HepG2 (cell line): ENCODE measurements around the gene CSNK1D. TPM values are rescaled to one million over a fixed set of nuclear protein-coding genes. Genes with fewer than 3 reads are reported as not detected.

Experiments used
- ATAC-seq: fragments of 200-7000 bp; cut with Tn5 transposase; 3 replicates; pipeline ENCODE4 v1.9.1; 2020; ENCODE audit warnings: mild to moderate bottlenecking, moderate library complexity
- BruUV-seq: library from RNA; stranded (reverse); fragments of 400-500 nt; replicated peaks from 2 replicates; lab custom pipeline; 2021; lab: Mats Ljungman, UMichigan
- CTCF ChIA-PET: fragments of 300-600 bp; formaldehyde crosslinking; extraction: SDS; loops from one replicate; lab custom pipeline; 2021; ENCODE audit warnings: low total read pairs, inconsistent platforms, low intra/inter-chr PET ratio; lab: Yijun Ruan, JAX
- POLR2A ChIA-PET: fragments of 350-600 bp; sonication (Branson Sonifier 250); formaldehyde crosslinking; loops from one replicate; lab custom pipeline; 2020; ENCODE audit warnings: antibody characterized with exemption, inconsistent platforms; lab: Yijun Ruan, JAX
- DNase-seq: peaks from one replicate; pipeline ENCODE4 v3.0.0-alpha.2; 2015; ENCODE audit warnings: low spot score
- FAIRE-seq: peaks from 3 replicates; lab custom pipeline; 2011; peaks lifted over from hg19 to GRCh38; lab: Jason Lieb, UNC
- H2AFZ ChIP-seq: one replicate; pipeline ENCODE4 v1.6.1; 2011; ENCODE audit warnings: low read length, inconsistent platforms
- H3K27ac ChIP-seq: fragments of 300-600 bp; 3 replicates; pipeline ENCODE4 v1.8.0; 2011; ENCODE audit warnings: mixed run types, mild to moderate bottlenecking, mixed read lengths, low read length, inconsistent platforms; ENCODE audit not compliant: insufficient read depth; ENCODE audit errors: extremely low read length
- H3K27me3 ChIP-seq, 2 experiments: fragments of 200-600 bp in 1 of 2; 2 replicates in 1 of 2; 3 replicates in 1 of 2; pipeline versions ENCODE4 v1.6.0 to v1.8.0; 2011; ENCODE audit warnings: low read length in 2 of 2, mild to moderate bottlenecking in 2 of 2, moderate library complexity in 2 of 2, inconsistent platforms in 1 of 2; ENCODE audit not compliant: insufficient read depth in 2 of 2, control insufficient read depth in 1 of 2
- H3K36me3 ChIP-seq, 2 experiments: fragments of 200-600 bp in 1 of 2; replicated peaks in 1 of 2; 2 replicates in 1 of 2; 3 replicates in 1 of 2; pipeline versions ENCODE4 v1.5.1 to v1.8.0; 2011; ENCODE audit warnings: low read length in 2 of 2, inconsistent platforms in 1 of 2; ENCODE audit not compliant: insufficient read depth in 2 of 2, control insufficient read depth in 1 of 2
- H3K4me1 ChIP-seq: 2 replicates; pipeline ENCODE4 v1.5.1; 2012; ENCODE audit warnings: low read length, inconsistent platforms; ENCODE audit not compliant: insufficient read depth
- H3K4me2 ChIP-seq: 2 replicates; pipeline ENCODE4 v1.6.0; 2011; ENCODE audit warnings: low read depth, low read length, inconsistent platforms
- H3K4me3 ChIP-seq, 3 experiments: fragments of 200-600 bp in 1 of 3; sonication (generic), shearing (Covaris generic) in 1 of 3; replicated peaks in 1 of 3; 2 replicates each; pipeline ENCODE4 v1.5.1; 2011 to 2016; ENCODE audit warnings: low read length in 3 of 3, inconsistent platforms in 2 of 3, low read depth in 2 of 3, mild to moderate bottlenecking in 2 of 3, control low read depth in 1 of 3, mixed read lengths in 1 of 3; ENCODE audit not compliant: insufficient read depth in 1 of 3
- H3K79me2 ChIP-seq: one replicate; pipeline ENCODE4 v1.6.1; 2011; ENCODE audit warnings: low read length, inconsistent platforms; ENCODE audit not compliant: insufficient read depth
- H3K9ac ChIP-seq: 2 replicates; pipeline ENCODE4 v1.6.0; 2011; ENCODE audit warnings: mild to moderate bottlenecking, low read depth, low read length, inconsistent platforms; ENCODE audit not compliant: insufficient read depth
- H3K9me3 ChIP-seq: 2 replicates; pipeline ENCODE4 v1.5.1; 2012; ENCODE audit warnings: mild to moderate bottlenecking, low read length
- H4K20me1 ChIP-seq: 2 replicates; pipeline ENCODE4 v1.6.0; 2011; ENCODE audit warnings: inconsistent platforms, mild to moderate bottlenecking, low read length, moderate library complexity; ENCODE audit not compliant: insufficient read depth
- DR1 ChIP-seq: sonication (generic); formaldehyde crosslinking; IDR thresholded peaks from 2 replicates; pipeline ENCODE4 v1.8.0; 2021; ENCODE audit warnings: mild to moderate bottlenecking, missing genetic modification reagents, inconsistent platforms
- ELF4 ChIP-seq: sonication (generic); formaldehyde crosslinking; IDR thresholded peaks from 2 replicates; pipeline ENCODE4 v1.5.0; 2020; ENCODE audit warnings: missing genetic modification reagents, mild to moderate bottlenecking, moderate library complexity, borderline replicate concordance
- GABPB1 ChIP-seq: IDR thresholded peaks from 2 replicates; pipeline ENCODE4 v1.6.1; 2016; ENCODE audit warnings: mild to moderate bottlenecking, missing genetic modification reagents, moderate library complexity, missing compliant biosample characterization
- MYPOP ChIP-seq: sonication (generic); formaldehyde crosslinking; IDR thresholded peaks from 2 replicates; pipeline ENCODE4 v1.8.1; 2023; ENCODE audit warnings: mild to moderate bottlenecking, moderate library complexity, missing genetic modification reagents
- NFYC ChIP-seq: IDR thresholded peaks from 2 replicates; pipeline ENCODE4 v1.6.1; 2016; ENCODE audit warnings: missing genetic modification reagents, missing compliant biosample characterization
- POLR2G ChIP-seq: fragments of 200-400 bp; formaldehyde crosslinking; IDR thresholded peaks from 2 replicates; pipeline ENCODE4 v1.6.1; 2018; ENCODE audit warnings: mild to moderate bottlenecking, low read depth, low read length, moderate library complexity
- PRPF4 ChIP-seq: fragments of 200-400 bp; formaldehyde crosslinking; IDR thresholded peaks from 2 replicates; pipeline ENCODE4 v1.6.1; 2016; ENCODE audit warnings: low read length, low read depth; ENCODE audit not compliant: poor library complexity, severe bottlenecking
- STAG1 ChIP-seq: sonication (generic); formaldehyde crosslinking; IDR thresholded peaks from 2 replicates; pipeline ENCODE4 v1.4.0; 2020; ENCODE audit warnings: missing genetic modification reagents
- ZBTB39 ChIP-seq: sonication (generic); formaldehyde crosslinking; IDR thresholded peaks from 2 replicates; pipeline ENCODE4 v1.5.0; 2020; ENCODE audit warnings: missing genetic modification reagents
- ZNF263 ChIP-seq: sonication (generic); formaldehyde crosslinking; IDR thresholded peaks from 2 replicates; pipeline ENCODE4 v1.4.0; 2020; ENCODE audit warnings: missing genetic modification reagents
- ZNF687 ChIP-seq: sonication (generic); formaldehyde crosslinking; IDR thresholded peaks from 2 replicates; pipeline ENCODE4 v1.5.1; 2020; ENCODE audit warnings: mild to moderate bottlenecking, missing genetic modification reagents, moderate library complexity
- ZNF770 ChIP-seq: sonication (generic); formaldehyde crosslinking; IDR thresholded peaks from 2 replicates; pipeline ENCODE4 v1.5.0; 2020; ENCODE audit warnings: mild to moderate bottlenecking, missing genetic modification reagents
- WGBS: methylation state at CpG from one replicate; pipeline ENCODE4 v1.1.6; 2017; ENCODE audit warnings: low lambda C conversion rate; 5-methylcytosine and 5-hydroxymethylcytosine counted together
- in situ Hi-C: cut with HindIII; loops from 2 replicates; pipeline ENCODE4 v1.10.0; 2017; ENCODE audit warnings: low pct_unique_long_range_greater_than_20kb; ENCODE audit not compliant: extremely low pct_ligation_motif_present
- intact Hi-C: fragments of 100-400 bp; cut with micrococcal nuclease; formaldehyde crosslinking; loops from one replicate; pipeline ENCODE4 v1.10.0; 2022; ENCODE audit not compliant: unreplicated experiment
- polyA plus RNA-seq, 8 experiments: library from polyadenylated mRNA; depleted of rRNA in 3 of 8; stranded (reverse) in 7 of 8; unstranded in 1 of 8; fragments of >200 nt; fragmentation: Illumina TruSeq in 4 of 8; extraction: Trizol in 4 of 8; gene quantifications; 2 replicates each; pipeline versions ENCODE4 v1.2.1 to v1.2.3, GENCODE V29; 2011 to 2016; ENCODE audit warnings: low read depth in 4 of 8, missing spikeins in 1 of 8, mixed read lengths in 1 of 8; ENCODE audit not compliant: insufficient read depth in 1 of 8
- total RNA-seq, 5 experiments: library from RNA; depleted of rRNA; stranded (reverse); fragments of >200 nt; fragmentation: Illumina TruSeq; extraction: Trizol; gene quantifications; 2 replicates each; pipeline ENCODE4 v1.2.3, GENCODE V29; 2016; ENCODE audit warnings: low read depth in 1 of 5

The CSNK1D gene
- total and polyA plus RNA-seq, 2 of the 13 experiments (the other 11 are each of a cell fraction or from before 2014, with no cell fraction given), result 31.5 to 128 TPM

GRCh38 chr17:82257473-82257872 lies 16.0 kb downstream of the CSNK1D start (continued):
- TF ChIP-seq STAG1 (CRISPR knock-in tag) (peak; percentile 50), ZNF263 (CRISPR knock-in tag) (peak; percentile 67), NFYC (CRISPR knock-in tag) (peak; percentile 85), ZNF687 (peak; percentile 44), GABPB1 (no peak)
- TF ChIP-seq, all 625 proteins: peak for 10

GRCh38 chr17:82256242-82256885 lies 17.1 kb downstream of the CSNK1D start:
- Histone ChIP-seq H3K36me3 (peaks cover 53 to 82% of the 10 kb centered on the region in 2 experiments), H3K4me2 (no peak overlapping the region), H3K9me3 (no peaks in the 10 kb centered on the region), H3K4me1 (no peaks in the 10 kb centered on the region), H3K79me2 (peaks cover 29% of the 10 kb centered on the region), H2AFZ (no peak overlapping the region), H3K4me3 (no peak overlapping the region), H3K9ac (no peak overlapping the region), H4K20me1 (peaks cover 28% of the 10 kb centered on the region), H3K27ac (no peak overlapping the region), H3K27me3 (no peaks in the 10 kb centered on the region)
- 99% methylated on average over 14 of the region's 14 CpGs for WGBS
- in situ Hi-C loops (no loop called here), intact Hi-C loops (loop anchor here (5.0 kb wide), 1 partner anchor 41 kb away; no protein-coding TSS in a partner anchor)
- TF ChIP-seq POLR2G (0 out of 2 replicates have a peak, but pooled peaks have one; percentile 37), PRPF4 (no peak), ELF4 (CRISPR knock-in tag) (no peak), MYPOP (CRISPR knock-in tag) (no peak), ZNF770 (CRISPR knock-in tag) (peak; percentile 68; the same call in 1 of the 2 replicates), ZBTB39 (CRISPR knock-in tag) (no peak), DR1 (CRISPR knock-in tag) (no peak)
- FAIRE-seq, result no peak
- no peak for ATAC-seq
- no peak for DNase-seq
- POLR2A ChIA-PET, result interaction anchor here (0.6 to 2.3 kb wide), 2 partner anchors 15 to 43 kb away, joined by 3 to 7 read pairs; no protein-coding TSS in a partner anchor
- no TSS peak for BruUV-seq
- CTCF ChIA-PET, result no interaction called here
